ENCODE results near the gene DNM1L. TPM values are rescaled to one million over a fixed set of nuclear protein-coding genes. Genes with fewer than 3 reads are reported as not detected.

DNM1L gene
- total and polyA plus RNA-seq, 10 of the 15 experiments (the other 5 are each of a cell fraction or from before 2014, with no cell fraction given): 23.1 to 201 (median 63.9) TPM

- no peak for TF ChIP-seq CUX1 (IDR thresholded peaks at IDR 0.05; ENCODE audit: insufficient replicate concordance, low read depth, low read length)
- no peak for TF ChIP-seq MYB (IDR thresholded peaks at IDR 0.05; ENCODE audit: borderline replicate concordance, low read depth, low read length)
- TF ChIP-seq CHD1 (IDR thresholded peaks at IDR 0.05; ENCODE audit: low read depth, low read length): no peak
- no peak for TF ChIP-seq STAT1 (conservative IDR thresholded peaks at IDR 0.05)
- no peak for TF ChIP-seq ATF3 (IDR thresholded peaks at IDR 0.05; ENCODE audit: borderline replicate concordance, extremely low read depth, low read depth, low read length)
Observed at GRCh38 chr12:32777691-32778175, 98.6 kb downstream of the DNM1L start (continued).

GRCh38 chr12:32780071-32780470 lies 101.0 kb downstream of the DNM1L start:
- no peaks in the 10 kb centered on the region for H3K9me3 ChIP-seq (replicated peaks; ENCODE audit: control insufficient read depth, insufficient read depth, low read length)
- FAIRE-seq (no peak), DNase-seq (ENCODE audit: low read depth, low spot score) (no peak), ATAC-seq (no peak)
- no peaks in the 10 kb centered on the region for H4K20me1 ChIP-seq (ENCODE audit: control insufficient read depth, insufficient read depth)
- CTCF ChIA-PET: interaction anchor here (3.8 kb wide), 1 partner anchor 23 kb away, joined by 25 read pairs; the partner anchor contains the start of gene YARS2
- no peak overlapping the region for H2AFZ ChIP-seq (ENCODE audit: control insufficient read depth, low read depth, low read length)
- H3K4me2 ChIP-seq (ENCODE audit: control insufficient read depth, insufficient read depth): no peak overlapping the region
- H3K36me3 ChIP-seq (ENCODE audit: control insufficient read depth in 2 of 2, insufficient read depth in 2 of 2, low read length in 1 of 2): no peaks in the 10 kb centered on the region
- SMC1A ChIA-PET (ENCODE audit: uncharacterized antibody, unreplicated experiment): no interaction called here
- no peak overlapping the region for H3K27ac ChIP-seq (ENCODE audit: control insufficient read depth, insufficient read depth)
- no peaks in the 10 kb centered on the region for H3K27me3 ChIP-seq (replicated peaks in 1 of 2; ENCODE audit: control insufficient read depth in 2 of 2, insufficient read depth in 2 of 2, low read length in 1 of 2)
- 0% methylated on average over 1 of the region's 1 CpG for WGBS (ENCODE audit: insufficient coverage, insufficient replicate concordance, low lambda C conversion rate, missing lambda C conversion rate)
- in situ Hi-C loops (cut with MboI) (no loop called here), intact Hi-C loops (cut with micrococcal nuclease; ENCODE audit: unreplicated experiment) (no loop called here)
- POLR2A ChIA-PET: no interaction called here
- RAD21 ChIA-PET (ENCODE audit: unreplicated experiment): no interaction called here
- H3K4me3 ChIP-seq: no peak overlapping the region
- no peak overlapping the region for H3K9ac ChIP-seq (ENCODE audit: control insufficient read depth, insufficient read depth, low read length)
- no TSS peak for BruUV-seq (replicated peaks)
- H3K79me2 ChIP-seq (ENCODE audit: control insufficient read depth, insufficient read depth, low read length): no peaks in the 10 kb centered on the region
- no peaks in the 10 kb centered on the region for H3K4me1 ChIP-seq (ENCODE audit: control insufficient read depth, insufficient read depth, low read length)
- TF ChIP-seq TCF7 (IDR thresholded peaks at IDR 0.05; ENCODE audit: borderline replicate concordance): no peak
- no peak for TF ChIP-seq ZNF24 (IDR thresholded peaks at IDR 0.05)
- no peak for TF ChIP-seq ASH2L (IDR thresholded peaks at IDR 0.05; ENCODE audit: borderline replicate concordance, low read depth)
- TF ChIP-seq SMC3 (IDR thresholded peaks at IDR 0.05; ENCODE audit: borderline replicate concordance, low read length): no peak
- no peak for TF ChIP-seq ATF2 (IDR thresholded peaks at IDR 0.05; ENCODE audit: low read length)
- TF ChIP-seq CUX1 (IDR thresholded peaks at IDR 0.05; ENCODE audit: insufficient replicate concordance, low read depth, low read length): no peak

All from GM12878 (cell line).